MM.1S (cell line): ENCODE data around the gene TMEM19.

Source experiments
- EZH2 ChIP-seq: fragments of 300-600 bp; sonication (generic); optimal IDR thresholded peaks from 2 replicates; pipeline ENCODE3; 2017; ENCODE audit warnings: low read depth, mild to moderate bottlenecking, antibody characterized with exemption, low read length, mixed read lengths
- EZH2phosphoT487 ChIP-seq: fragments of 300-600 bp; sonication (generic); IDR thresholded peaks from 2 replicates; pipeline ENCODE4 v1.6.1; 2018; ENCODE audit warnings: antibody characterized with exemption, low read length
- TF ChIP-seq, protein P1 (sequence below): fragments of 300-600 bp; sonication (generic); IDR thresholded peaks from 2 replicates; pipeline ENCODE4 v1.5.1; 2016; ENCODE audit warnings: antibody characterized with exemption, low read length, mixed read lengths

DNA sequence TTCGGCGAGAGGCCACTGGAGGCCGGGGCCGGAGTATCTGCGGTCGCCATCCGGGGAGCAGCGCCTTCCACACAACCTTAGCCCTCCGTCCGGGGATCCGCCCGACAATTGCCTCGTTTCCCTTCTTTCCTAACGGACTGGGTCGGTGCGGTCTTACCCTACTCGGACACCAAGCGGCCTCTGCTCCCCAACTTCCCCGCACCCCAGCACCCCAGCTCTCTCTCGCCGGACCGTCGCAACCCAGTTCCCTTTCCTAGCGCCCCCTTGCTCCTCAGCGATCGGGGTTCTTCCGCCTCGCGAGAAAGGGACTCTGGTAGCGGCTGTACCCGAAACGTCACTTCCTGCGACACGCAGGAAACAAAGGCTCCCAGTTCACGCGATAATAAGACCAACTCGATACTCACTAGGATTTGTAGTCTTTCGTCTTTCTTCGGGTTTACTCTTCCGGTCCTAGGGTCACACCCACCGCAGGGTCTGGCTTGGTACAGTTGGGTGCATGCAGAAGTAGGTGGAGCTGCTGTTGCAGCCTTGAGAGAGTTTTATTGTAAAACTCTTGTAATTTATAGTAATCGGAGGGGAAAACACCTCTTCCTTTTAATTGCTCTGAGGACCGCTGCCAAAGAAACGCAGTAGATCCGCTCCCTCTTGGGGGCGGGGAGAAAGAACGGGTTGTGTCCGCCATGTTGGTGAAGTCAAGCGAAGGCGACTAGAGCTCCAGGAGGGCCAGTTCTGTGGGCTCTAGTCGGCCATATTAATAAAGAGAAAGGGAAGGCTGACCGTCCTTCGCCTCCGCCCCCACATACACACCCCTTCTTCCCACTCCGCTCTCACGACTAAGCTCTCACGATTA lies 22.1 kb upstream of the TMEM19 start, which contains the start of the genes THAP2 and ZFC3H1:
- TF ChIP-seq EZH2 (no peak), EZH2phosphoT487 (no peak)
- TF ChIP-seq, protein P1, sequence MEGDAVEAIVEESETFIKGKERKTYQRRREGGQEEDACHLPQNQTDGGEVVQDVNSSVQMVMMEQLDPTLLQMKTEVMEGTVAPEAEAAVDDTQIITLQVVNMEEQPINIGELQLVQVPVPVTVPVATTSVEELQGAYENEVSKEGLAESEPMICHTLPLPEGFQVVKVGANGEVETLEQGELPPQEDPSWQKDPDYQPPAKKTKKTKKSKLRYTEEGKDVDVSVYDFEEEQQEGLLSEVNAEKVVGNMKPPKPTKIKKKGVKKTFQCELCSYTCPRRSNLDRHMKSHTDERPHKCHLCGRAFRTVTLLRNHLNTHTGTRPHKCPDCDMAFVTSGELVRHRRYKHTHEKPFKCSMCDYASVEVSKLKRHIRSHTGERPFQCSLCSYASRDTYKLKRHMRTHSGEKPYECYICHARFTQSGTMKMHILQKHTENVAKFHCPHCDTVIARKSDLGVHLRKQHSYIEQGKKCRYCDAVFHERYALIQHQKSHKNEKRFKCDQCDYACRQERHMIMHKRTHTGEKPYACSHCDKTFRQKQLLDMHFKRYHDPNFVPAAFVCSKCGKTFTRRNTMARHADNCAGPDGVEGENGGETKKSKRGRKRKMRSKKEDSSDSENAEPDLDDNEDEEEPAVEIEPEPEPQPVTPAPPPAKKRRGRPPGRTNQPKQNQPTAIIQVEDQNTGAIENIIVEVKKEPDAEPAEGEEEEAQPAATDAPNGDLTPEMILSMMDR = peak; percentile 33
